HG02642 (cell line): Measurements from ENCODE around the gene CHD8.
"Not testable (repeated sequence)": the region's sequence is repeated elsewhere in the genome, so short reads cannot be mapped to it uniquely, and the experiment has no call there.

Source experiments
- ATAC-seq: cut with Tn5 transposase; IDR thresholded peaks from one replicate; pipeline ENCODE4 v1.9.1; 2021; ENCODE audit warnings: mild to moderate bottlenecking; ENCODE audit not compliant: unreplicated experiment, poor library complexity

CHD8 gene

DNA sequence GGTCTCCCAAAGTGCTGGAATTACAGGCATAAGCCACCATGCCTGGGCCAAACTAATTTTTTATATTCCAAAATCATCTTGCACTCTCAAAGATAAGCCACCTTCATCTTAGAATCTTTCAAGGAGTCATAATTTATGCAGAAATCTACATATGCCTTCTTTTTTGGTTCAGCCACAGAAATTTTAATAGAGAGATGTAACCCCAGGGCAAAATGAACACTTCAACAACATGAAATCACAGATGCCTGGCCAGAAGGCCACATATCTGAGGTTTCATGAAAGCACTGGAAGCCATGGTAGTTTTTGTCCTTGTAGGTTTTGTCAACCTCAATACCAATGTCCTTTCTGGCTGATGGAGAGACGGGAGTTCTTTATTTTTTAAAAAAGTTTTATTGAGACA is 81.9 kb downstream of the CHD8 start:
- no peak for ATAC-seq

- not testable (repeated sequence) for ATAC-seq
Measured at GRCh38 chr14:21372814-21373213, 83.1 kb downstream of the CHD8 start.

DNA sequence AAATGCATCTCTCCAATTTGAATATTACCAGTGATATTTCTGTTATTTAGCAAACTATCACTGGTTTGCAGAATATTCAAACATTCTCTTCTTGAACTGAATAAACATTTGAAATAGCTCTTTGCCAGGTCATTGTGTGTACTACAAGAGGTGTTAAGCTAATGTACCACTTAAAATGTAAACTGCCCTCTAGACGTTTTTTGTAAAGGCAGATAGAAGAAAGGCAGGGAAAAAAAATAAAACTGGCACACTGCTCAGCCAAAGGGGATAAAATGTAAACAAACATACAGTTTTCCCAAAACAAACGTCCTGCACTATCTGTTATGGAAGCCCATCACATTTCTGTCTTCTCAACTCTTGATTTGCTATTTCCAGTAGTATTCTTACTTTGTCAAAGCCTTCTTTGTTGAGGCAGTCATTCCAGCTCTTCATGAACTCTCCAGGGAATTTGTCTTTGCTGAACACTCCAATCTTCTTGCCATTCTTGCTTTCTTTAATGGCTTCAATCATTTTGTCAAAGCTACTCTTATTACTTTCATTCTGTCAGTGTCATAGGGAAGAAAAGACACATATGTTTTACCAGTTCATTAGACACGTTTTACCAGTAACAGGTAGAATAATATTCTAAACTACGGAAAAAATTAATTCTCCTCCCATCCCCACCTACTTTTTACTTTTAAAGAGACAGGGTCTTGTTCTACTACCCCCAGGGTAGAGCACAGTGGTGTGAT is 85.8 kb downstream of the CHD8 start:
- ATAC-seq: no peak

- ATAC-seq: no peak
Measured at GRCh38 chr14:21367582-21368144, 88.3 kb downstream of the CHD8 start.

GRCh38 chr14:21356511-21356910 is 99.4 kb downstream of the CHD8 start:
- no peak for ATAC-seq

GRCh38 chr14:21352587-21352986 is 103.3 kb downstream of the CHD8 start:
- ATAC-seq: peak; percentile 57

DNA sequence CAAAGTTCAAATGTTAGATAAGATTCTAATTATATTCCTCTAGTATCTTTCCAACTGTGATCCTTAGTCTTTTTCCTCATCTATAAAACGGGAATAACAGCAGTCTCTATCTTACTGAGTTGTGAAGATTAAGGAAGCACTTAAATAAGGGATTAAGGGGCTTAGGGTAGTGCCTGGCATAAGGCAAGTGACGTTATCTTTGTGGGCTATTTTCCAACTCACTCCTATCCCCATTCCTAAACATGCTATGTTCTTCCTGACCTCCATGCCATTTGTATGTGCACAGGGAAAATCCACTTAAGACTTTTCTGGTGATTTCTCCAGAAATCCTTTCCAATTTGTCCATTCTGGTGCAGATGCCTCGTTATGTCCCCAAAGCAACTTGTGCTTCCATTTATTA is 105.4 kb downstream of the CHD8 start:
- no peak for ATAC-seq

DNA sequence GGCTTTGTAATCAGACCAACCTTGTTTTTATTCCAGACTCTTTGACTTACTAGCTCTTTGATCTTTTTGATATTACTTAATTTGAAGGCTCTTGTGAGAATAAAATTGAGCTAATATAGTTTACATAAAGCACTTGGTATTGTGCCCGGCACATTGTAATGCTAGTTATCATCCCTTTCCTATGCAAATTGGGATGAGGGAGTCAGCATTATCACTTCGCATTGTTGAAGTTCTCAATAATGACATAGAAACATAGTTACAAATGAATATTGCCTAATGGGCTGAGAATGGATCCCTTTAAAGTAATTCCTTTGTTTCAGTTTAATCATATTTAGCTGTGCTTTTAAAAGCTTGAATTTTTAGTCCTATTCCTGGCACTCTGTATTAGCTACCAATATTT is 108.7 kb downstream of the CHD8 start:
- ATAC-seq: no peak

- ATAC-seq: no peak
Measured at GRCh38 chr14:21346532-21347135, 109.3 kb downstream of the CHD8 start.

DNA sequence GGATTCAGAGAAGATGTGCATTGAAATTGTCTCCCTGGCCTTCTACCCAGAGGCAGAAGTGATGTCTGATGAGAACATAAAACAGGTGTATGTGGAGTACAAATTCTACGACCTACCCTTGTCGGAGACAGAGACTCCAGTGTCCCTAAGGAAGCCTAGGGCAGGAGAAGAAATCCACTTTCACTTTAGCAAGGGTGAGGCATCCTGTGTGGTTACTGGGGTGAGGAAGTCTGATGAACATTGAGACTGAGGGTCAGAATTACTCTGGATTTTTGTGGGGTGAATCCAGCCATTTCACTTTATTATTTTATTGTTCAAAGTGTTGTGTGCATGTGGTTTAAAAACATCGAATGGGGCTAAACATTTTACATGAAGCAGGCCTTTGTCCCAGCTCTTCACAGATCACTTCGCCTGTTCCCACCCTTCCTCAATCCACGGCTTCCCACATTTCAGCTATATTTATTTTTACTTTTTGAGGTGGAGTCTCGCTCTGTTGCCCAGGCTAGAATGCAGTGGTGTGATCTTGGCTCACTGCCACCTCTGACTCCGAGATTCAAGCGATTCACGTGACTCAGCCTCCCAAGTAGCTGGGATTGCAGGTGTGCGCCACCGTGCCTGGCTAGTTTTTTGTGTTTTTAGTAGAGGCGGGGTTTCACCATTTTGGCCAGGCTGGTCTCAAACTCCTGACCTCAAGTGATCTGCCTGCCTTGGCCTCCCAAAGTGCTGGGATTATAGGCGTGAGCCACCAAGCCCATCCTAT is 112.7 kb downstream of the CHD8 start:
- ATAC-seq: no peak
